ENCODE measurements around the gene CEACAM21. TPM values are rescaled to one million over a fixed set of nuclear protein-coding genes. Genes with fewer than 3 reads are reported as not detected.
A peak's percentile ranks its signal among the peaks of the same experiment; 100 is the strongest.

CEACAM21 gene
- total RNA-seq, 1 experiment from 2014 or later: not detected

- peaks cover 3% of the 10 kb centered on the region; the same call in 1 of the 2 replicates for H3K27me3 ChIP-seq (ENCODE audit: insufficient read depth, low read length)
These were observed 23.4 kb downstream of the CEACAM21 start for GRCh38 chr19:41599175-41599966.

More at GRCh38 chr19:41599175-41599966, 23.4 kb downstream of the CEACAM21 start:
- H3K56ac ChIP-seq (ENCODE audit: insufficient read length, low read depth, low read length): no peak overlapping the region
- H3K23ac ChIP-seq (ENCODE audit: insufficient read length, low read depth, low read length): no peak overlapping the region
- H3K27ac ChIP-seq (ENCODE audit: insufficient read length, low read depth, low read length): no peak overlapping the region
- no peak overlapping the region for H3K4me2 ChIP-seq (ENCODE audit: insufficient read depth, insufficient read length, low read length)
- no peak overlapping the region for H3K9ac ChIP-seq (ENCODE audit: extremely low read depth, insufficient read length, low read length)
- TF ChIP-seq, protein P1, sequence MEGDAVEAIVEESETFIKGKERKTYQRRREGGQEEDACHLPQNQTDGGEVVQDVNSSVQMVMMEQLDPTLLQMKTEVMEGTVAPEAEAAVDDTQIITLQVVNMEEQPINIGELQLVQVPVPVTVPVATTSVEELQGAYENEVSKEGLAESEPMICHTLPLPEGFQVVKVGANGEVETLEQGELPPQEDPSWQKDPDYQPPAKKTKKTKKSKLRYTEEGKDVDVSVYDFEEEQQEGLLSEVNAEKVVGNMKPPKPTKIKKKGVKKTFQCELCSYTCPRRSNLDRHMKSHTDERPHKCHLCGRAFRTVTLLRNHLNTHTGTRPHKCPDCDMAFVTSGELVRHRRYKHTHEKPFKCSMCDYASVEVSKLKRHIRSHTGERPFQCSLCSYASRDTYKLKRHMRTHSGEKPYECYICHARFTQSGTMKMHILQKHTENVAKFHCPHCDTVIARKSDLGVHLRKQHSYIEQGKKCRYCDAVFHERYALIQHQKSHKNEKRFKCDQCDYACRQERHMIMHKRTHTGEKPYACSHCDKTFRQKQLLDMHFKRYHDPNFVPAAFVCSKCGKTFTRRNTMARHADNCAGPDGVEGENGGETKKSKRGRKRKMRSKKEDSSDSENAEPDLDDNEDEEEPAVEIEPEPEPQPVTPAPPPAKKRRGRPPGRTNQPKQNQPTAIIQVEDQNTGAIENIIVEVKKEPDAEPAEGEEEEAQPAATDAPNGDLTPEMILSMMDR (conservative IDR thresholded peaks at IDR 0.05): no peak
- H3T11ph ChIP-seq (ENCODE audit: low read length): no peak overlapping the region
- no peaks in the 10 kb centered on the region for H3K79me1 ChIP-seq (ENCODE audit: insufficient read depth, low read depth, low read length, poor library complexity, severe bottlenecking)
- H3K4me1 Mint-ChIP-seq: no peaks in the 10 kb centered on the region
- H3K4me3 Mint-ChIP-seq: no peak overlapping the region
- no peaks in the 10 kb centered on the region for H3K23me2 ChIP-seq (ENCODE audit: insufficient read length, low read depth, low read length, poor library complexity, severe bottlenecking)
- H2BK15ac ChIP-seq (ENCODE audit: low read depth, low read length): no peak overlapping the region
- H4K5ac ChIP-seq (ENCODE audit: insufficient read length, low read depth, low read length): no peak overlapping the region
- peak; percentile 40 for DNase-seq
- WGBS (ENCODE audit: extremely low coverage, insufficient read length, low lambda C conversion rate): no CpG with 5 or more reads among the region's 6 CpGs
- no peaks in the 10 kb centered on the region for H3K27me3 Mint-ChIP-seq (ENCODE audit: low read depth)
- no peak overlapping the region for H3K14ac ChIP-seq (ENCODE audit: insufficient read depth, low read length)
- H4K20me1 ChIP-seq (ENCODE audit: control insufficient read depth, insufficient read depth, insufficient read length): no peaks in the 10 kb centered on the region
- H3K9me3 Mint-ChIP-seq: peaks cover 58 to 81% of the 10 kb centered on the region in 2 experiments
- H3K27ac Mint-ChIP-seq: peak overlapping the region in 1 of 3 experiments; percentile 89; a peak in 1 of 7 replicates
- H2AFZ ChIP-seq (ENCODE audit: low read length): no peak overlapping the region
- H2BK12ac ChIP-seq (ENCODE audit: insufficient read length, low read depth, low read length): no peak overlapping the region
- H3K4ac ChIP-seq (ENCODE audit: low read depth, low read length): no peak overlapping the region
- H4K91ac ChIP-seq (ENCODE audit: insufficient read length, low read depth, low read length): no peak overlapping the region
- H3K18ac ChIP-seq (ENCODE audit: insufficient read length, low read depth, low read length): no peak overlapping the region
- H2AK5ac ChIP-seq (ENCODE audit: insufficient read length, low read length): no peak overlapping the region
- H3K79me2 ChIP-seq (ENCODE audit: insufficient read depth, low read length): no peaks in the 10 kb centered on the region
- H3K9me3 ChIP-seq (ENCODE audit: control insufficient read depth, low read depth, low read length): peaks cover 10% of the 10 kb centered on the region
- no peak overlapping the region for H2BK120ac ChIP-seq (ENCODE audit: low read depth, low read length, poor library complexity, severe bottlenecking)
- no peak overlapping the region for H2BK5ac ChIP-seq (ENCODE audit: insufficient read length, low read length)
- H2BK20ac ChIP-seq (ENCODE audit: low read depth, low read length, poor library complexity, severe bottlenecking): no peak overlapping the region
- H3K4me1 ChIP-seq (ENCODE audit: insufficient read depth, low read length): no peaks in the 10 kb centered on the region
- H3K36me3 Mint-ChIP-seq (ENCODE audit: insufficient read depth in 1 of 3, low read depth in 3 of 3): peaks cover 0 to 9% (median 0%) of the 10 kb centered on the region in 3 experiments; a peak in 3 of 7 replicates
- H4K8ac ChIP-seq (replicated peaks; ENCODE audit: insufficient read length, low read depth, low read length): no peak overlapping the region
